ENCODE data around the gene P2RY12. TPM values are rescaled to one million over a fixed set of nuclear protein-coding genes. Genes with fewer than 3 reads are reported as not detected.

The P2RY12 gene
- total RNA-seq, 2 donors from 2014 or later, result not detected

GRCh38 chr3:151430821-151431484 lies 46.4 kb upstream of the P2RY12 start:
- no peak overlapping the region for H3K27ac Mint-ChIP-seq
- 93 to 97% methylated on average over 4 to 5 of the region's 5 CpGs for WGBS, 2 experiments (ENCODE audit: insufficient coverage in 1 of 2, insufficient read length in 1 of 2)
- H3K4me1 ChIP-seq (ENCODE audit: control insufficient read depth, insufficient read depth, low read length), result no peaks in the 10 kb centered on the region
- H3K4me3 ChIP-seq (ENCODE audit: low read length), result no peak overlapping the region
- no peak overlapping the region for H3K27ac ChIP-seq (ENCODE audit: low read depth, low read length)
- peaks cover 23% of the 10 kb centered on the region for H3K36me3 Mint-ChIP-seq (ENCODE audit: low read depth)
- no peak overlapping the region for H3K9ac ChIP-seq (ENCODE audit: extremely low read depth, low read length, poor library complexity, severe bottlenecking)
- TF ChIP-seq CTCF (conservative IDR thresholded peaks at IDR 0.05), result no peak
- H3K9me3 Mint-ChIP-seq, result peaks cover 15% of the 10 kb centered on the region
- no peaks in the 10 kb centered on the region for H3K9me3 ChIP-seq (ENCODE audit: control insufficient read depth, low read length)
- no peaks in the 10 kb centered on the region for H3K36me3 ChIP-seq (ENCODE audit: control insufficient read depth, insufficient read depth, low read length)
- H3K4me1 Mint-ChIP-seq, result peaks cover 12% of the 10 kb centered on the region
- H3K27me3 ChIP-seq (ENCODE audit: control insufficient read depth, insufficient read depth, low read length, poor library complexity, severe bottlenecking), result no peaks in the 10 kb centered on the region
- no peak for DNase-seq
- no peaks in the 10 kb centered on the region for H3K27me3 Mint-ChIP-seq (ENCODE audit: insufficient read depth)
- H3K4me3 Mint-ChIP-seq, result no peak overlapping the region

GRCh38 chr3:151428386-151428785 lies 43.8 kb upstream of the P2RY12 start:
- H3K9me3 ChIP-seq (ENCODE audit: control insufficient read depth, low read length), result no peaks in the 10 kb centered on the region
- H3K4me1 ChIP-seq (ENCODE audit: control insufficient read depth, insufficient read depth, low read length), result no peaks in the 10 kb centered on the region
- peaks cover 23% of the 10 kb centered on the region for H3K36me3 Mint-ChIP-seq (ENCODE audit: low read depth)
- H3K4me3 ChIP-seq (ENCODE audit: low read length), result no peak overlapping the region
- H3K27ac ChIP-seq (ENCODE audit: low read depth, low read length), result no peak overlapping the region
- H3K27me3 ChIP-seq (ENCODE audit: control insufficient read depth, insufficient read depth, low read length, poor library complexity, severe bottlenecking), result no peaks in the 10 kb centered on the region
- no peaks in the 10 kb centered on the region for H3K36me3 ChIP-seq (ENCODE audit: control insufficient read depth, insufficient read depth, low read length)
- H3K9me3 Mint-ChIP-seq, result peaks cover 15% of the 10 kb centered on the region
- WGBS, 2 experiments (ENCODE audit: insufficient coverage in 1 of 2, insufficient read length in 1 of 2), result 91% methylated on average over 2 of the region's 2 CpGs; no CpG with 5 or more reads in 1 of the 2 experiments
- peaks cover 17% of the 10 kb centered on the region for H3K4me1 Mint-ChIP-seq
- TF ChIP-seq CTCF (conservative IDR thresholded peaks at IDR 0.05), result no peak
- no peak for DNase-seq
- no peak overlapping the region for H3K9ac ChIP-seq (ENCODE audit: extremely low read depth, low read length, poor library complexity, severe bottlenecking)
- H3K27me3 Mint-ChIP-seq (ENCODE audit: insufficient read depth), result no peaks in the 10 kb centered on the region
- no peak overlapping the region for H3K27ac Mint-ChIP-seq
- no peak overlapping the region for H3K4me3 Mint-ChIP-seq

GRCh38 chr3:151426341-151426657 lies 41.7 kb upstream of the P2RY12 start:
- peaks cover 10% of the 10 kb centered on the region for H3K4me1 Mint-ChIP-seq
- peaks cover 21% of the 10 kb centered on the region for H3K36me3 Mint-ChIP-seq (ENCODE audit: low read depth)
- no peak overlapping the region for H3K4me3 ChIP-seq (ENCODE audit: low read length)

More at GRCh38 chr3:151426341-151426657, 41.7 kb upstream of the P2RY12 start:
- H3K27me3 ChIP-seq (ENCODE audit: control insufficient read depth, insufficient read depth, low read length, poor library complexity, severe bottlenecking), result no peaks in the 10 kb centered on the region
- no peaks in the 10 kb centered on the region for H3K4me1 ChIP-seq (ENCODE audit: control insufficient read depth, insufficient read depth, low read length)
- H3K27ac Mint-ChIP-seq, result no peak overlapping the region
- no peak overlapping the region for H3K27ac ChIP-seq (ENCODE audit: low read depth, low read length)
- H3K9ac ChIP-seq (ENCODE audit: extremely low read depth, low read length, poor library complexity, severe bottlenecking), result no peak overlapping the region
- H3K4me3 Mint-ChIP-seq, result no peak overlapping the region
- peak; percentile 62 for TF ChIP-seq CTCF (conservative IDR thresholded peaks at IDR 0.05)
- H3K36me3 ChIP-seq (ENCODE audit: control insufficient read depth, insufficient read depth, low read length), result no peaks in the 10 kb centered on the region
- H3K9me3 Mint-ChIP-seq, result peaks cover 15% of the 10 kb centered on the region
- DNase-seq, result peak; percentile 60
- H3K9me3 ChIP-seq (ENCODE audit: control insufficient read depth, low read length), result no peaks in the 10 kb centered on the region
- no peaks in the 10 kb centered on the region for H3K27me3 Mint-ChIP-seq (ENCODE audit: insufficient read depth)

Measured in endodermal cell (in vitro differentiated cells).